Endodermal cell (in vitro differentiated cells): ENCODE results near the gene DNAAF5. TPM values are rescaled to one million over a fixed set of nuclear protein-coding genes. Genes with fewer than 3 reads are reported as not detected.

Source experiments
- DNase-seq: peaks from one replicate; pipeline ENCODE4 v3.0.0-alpha.2; 2017
- H3K27ac ChIP-seq: 2 replicates; pipeline ENCODE4 v1.5.1; 2013; ENCODE audit warnings: mild to moderate bottlenecking, low read depth, low read length, moderate library complexity
- H3K27me3 ChIP-seq: 2 replicates; pipeline ENCODE4 v1.6.1; 2013; ENCODE audit warnings: mild to moderate bottlenecking, low read length, moderate library complexity; ENCODE audit not compliant: insufficient read depth, control insufficient read depth, poor library complexity, severe bottlenecking
- H3K36me3 ChIP-seq: 2 replicates; pipeline ENCODE4 v1.7.0; 2013; ENCODE audit warnings: mild to moderate bottlenecking, low read length, moderate library complexity; ENCODE audit not compliant: control insufficient read depth, insufficient read depth
- H3K4me1 ChIP-seq: one replicate; pipeline ENCODE4 v1.7.0; 2013; ENCODE audit warnings: low read length; ENCODE audit not compliant: control insufficient read depth, insufficient read depth
- H3K4me3 ChIP-seq: 2 replicates; pipeline ENCODE4 v1.5.1; 2013; ENCODE audit warnings: mild to moderate bottlenecking, low read length, moderate library complexity
- H3K9ac ChIP-seq: 2 replicates; pipeline ENCODE4 v1.6.1; 2013; ENCODE audit warnings: mild to moderate bottlenecking, low read length, moderate library complexity; ENCODE audit not compliant: poor library complexity, severe bottlenecking; ENCODE audit errors: extremely low read depth
- H3K9me3 ChIP-seq: 2 replicates; pipeline ENCODE4 v1.6.1; 2013; ENCODE audit warnings: mild to moderate bottlenecking, low read length, moderate library complexity; ENCODE audit not compliant: control insufficient read depth
- H3K27ac Mint-ChIP-seq: 2 replicates; pipeline ENCODE4 v1.8.0; 2020; ENCODE audit warnings: mixed read lengths
- H3K27me3 Mint-ChIP-seq: 2 replicates; pipeline ENCODE4 v1.8.0; 2021; ENCODE audit warnings: mild to moderate bottlenecking, mixed read lengths; ENCODE audit not compliant: insufficient read depth
- H3K36me3 Mint-ChIP-seq: 2 replicates; pipeline ENCODE4 v1.8.0; 2020; ENCODE audit warnings: low read depth, mixed read lengths
- H3K4me1 Mint-ChIP-seq: 2 replicates; pipeline ENCODE4 v1.8.0; 2020; ENCODE audit warnings: mixed read lengths
- H3K4me3 Mint-ChIP-seq: 2 replicates; pipeline ENCODE4 v1.8.0; 2020; ENCODE audit warnings: mild to moderate bottlenecking, moderate library complexity, mixed read lengths
- H3K9me3 Mint-ChIP-seq: 2 replicates; pipeline ENCODE4 v1.8.0; 2020; ENCODE audit warnings: mild to moderate bottlenecking, mixed read lengths
- CTCF ChIP-seq: fragments of 200-600 bp; sonication (generic); conservative IDR thresholded peaks from 2 replicates; pipeline ENCODE4 v1.5.0; 2021; ENCODE audit warnings: antibody characterized with exemption, mild to moderate bottlenecking
- WGBS, 2 experiments: methylation state at CpG; one replicate each; pipeline versions ENCODE4 v1.1.5 to v1.1.7; 2013; ENCODE audit warnings: missing lambda C conversion rate in 2 of 2, mixed read lengths in 1 of 2; ENCODE audit not compliant: insufficient coverage in 1 of 2, insufficient read length in 1 of 2; 5-methylcytosine and 5-hydroxymethylcytosine counted together
- total RNA-seq, 2 donors: library from RNA; stranded (reverse); fragmentation: NEBNext Ultra II Directional in 1 of 2; extraction: Animal tissue kit (Norgen Biotek cat#: 25700) in 1 of 2; gene quantifications; 2 replicates in 1 of 2; 3 replicates in 1 of 2; pipeline ENCODE4 v1.2.1, GENCODE V29; 2021

The DNAAF5 gene
- total RNA-seq, 2 donors from 2014 or later = 54.2 to 54.3 TPM

GRCh38 chr7:744854-745430, 18.4 kb downstream of the DNAAF5 start:
- no peaks in the 10 kb centered on the region for H3K27me3 Mint-ChIP-seq
- Histone ChIP-seq H3K36me3 (peaks cover 21% of the 10 kb centered on the region), H3K9ac (no peak overlapping the region), H3K9me3 (no peaks in the 10 kb centered on the region), H3K27me3 (no peaks in the 10 kb centered on the region), H3K4me1 (no peaks in the 10 kb centered on the region), H3K4me3 (no peak overlapping the region), H3K27ac (no peak overlapping the region)
- no peaks in the 10 kb centered on the region for H3K4me1 Mint-ChIP-seq
- no peak for TF ChIP-seq CTCF
- H3K9me3 Mint-ChIP-seq = no peaks in the 10 kb centered on the region
- 91 to 96% methylated on average over 16 to 20 of the region's 20 CpGs for WGBS, 2 experiments
- DNase-seq = no peak
- no peak overlapping the region for H3K27ac Mint-ChIP-seq
- H3K36me3 Mint-ChIP-seq = peaks cover 40% of the 10 kb centered on the region
- H3K4me3 Mint-ChIP-seq = no peak overlapping the region

GRCh38 chr7:745431-746154, 19.1 kb downstream of the DNAAF5 start:
- no peak for DNase-seq
- no peak overlapping the region for H3K4me3 ChIP-seq
- H3K4me3 Mint-ChIP-seq = no peak overlapping the region
- H3K9me3 Mint-ChIP-seq = no peaks in the 10 kb centered on the region
- H3K27me3 ChIP-seq = no peaks in the 10 kb centered on the region
- no peaks in the 10 kb centered on the region for H3K4me1 Mint-ChIP-seq
- WGBS, 2 experiments = 95 to 96% methylated on average over 23 of the region's 23 CpGs
- H3K9me3 ChIP-seq = no peaks in the 10 kb centered on the region
- H3K27ac ChIP-seq = no peak overlapping the region
- H3K9ac ChIP-seq = no peak overlapping the region
- peaks cover 44% of the 10 kb centered on the region for H3K36me3 Mint-ChIP-seq
- peaks cover 21% of the 10 kb centered on the region for H3K36me3 ChIP-seq
- H3K4me1 ChIP-seq = no peaks in the 10 kb centered on the region
- no peak for TF ChIP-seq CTCF
- no peaks in the 10 kb centered on the region for H3K27me3 Mint-ChIP-seq
- H3K27ac Mint-ChIP-seq = no peak overlapping the region

DNA sequence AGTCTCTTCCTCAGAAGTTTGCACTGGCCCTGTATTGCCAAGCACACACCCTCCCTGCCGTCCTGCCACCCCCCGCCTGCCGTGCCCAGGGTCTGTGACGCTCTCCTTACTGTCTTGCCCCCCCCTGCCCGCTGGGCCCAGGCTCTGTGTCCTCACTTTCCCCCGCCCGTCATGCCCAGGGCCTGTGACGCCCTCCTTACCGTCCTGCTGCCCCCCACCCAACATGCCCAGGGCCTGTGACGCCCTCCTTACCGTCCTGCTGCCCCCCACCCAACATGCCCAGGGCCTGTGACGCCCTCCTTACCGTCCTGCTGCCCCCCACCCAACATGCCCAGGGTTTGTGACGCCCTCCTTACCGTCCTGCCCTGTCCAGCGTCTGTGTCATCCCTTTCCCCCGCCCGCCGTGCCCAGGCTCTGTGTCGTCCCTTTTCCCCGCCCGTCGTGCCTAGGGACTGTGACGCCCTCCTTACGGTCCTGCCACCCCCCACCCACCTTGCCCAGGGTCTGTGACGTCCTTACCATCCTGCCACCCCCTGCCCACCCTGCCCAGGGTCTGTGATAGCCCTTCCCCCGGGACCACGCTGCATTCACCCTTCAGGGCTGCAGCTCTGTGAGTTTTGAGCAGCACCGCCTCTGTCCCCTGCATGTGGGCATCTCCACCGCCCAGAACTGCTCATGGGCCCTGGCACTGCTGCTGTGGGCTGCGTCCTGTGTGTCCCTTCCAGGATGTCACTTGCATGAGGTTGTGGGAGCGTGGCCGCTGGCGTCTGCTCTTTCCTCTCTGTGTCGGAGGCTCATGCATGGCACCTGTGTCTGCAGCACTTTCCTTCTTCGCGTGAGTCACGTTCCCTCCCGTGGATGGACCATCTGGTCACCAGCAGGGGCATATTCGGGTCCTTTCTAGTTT, 19.9 kb downstream of the DNAAF5 start:
- Mint-ChIP-seq H3K4me1 (no peaks in the 10 kb centered on the region), H3K27ac (no peak overlapping the region), H3K36me3 (peaks cover 44% of the 10 kb centered on the region), H3K27me3 (no peaks in the 10 kb centered on the region), H3K4me3 (no peak overlapping the region), H3K9me3 (no peaks in the 10 kb centered on the region)
- Histone ChIP-seq H3K9ac (no peak overlapping the region), H3K9me3 (no peaks in the 10 kb centered on the region), H3K4me3 (no peak overlapping the region), H3K27me3 (no peaks in the 10 kb centered on the region), H3K36me3 (peaks cover 28% of the 10 kb centered on the region), H3K4me1 (no peaks in the 10 kb centered on the region), H3K27ac (no peak overlapping the region)
- no peak for TF ChIP-seq CTCF
- no peak for DNase-seq
- WGBS, 2 experiments = 91 to 94% methylated on average over 17 to 40 of the region's 40 CpGs
